Muscle layer of duodenum (tissue), 2 donors: ENCODE results near the gene RAI14.

Experiments used
- H3K27ac ChIP-seq: one replicate; pipeline ENCODE4 v1.7.0; 2013; ENCODE audit warnings: mild to moderate bottlenecking, low read length
- H3K27me3 ChIP-seq: one replicate; pipeline ENCODE4 v1.7.0; 2013; ENCODE audit warnings: low read depth, mild to moderate bottlenecking, control low read depth, low read length
- H3K36me3 ChIP-seq, 2 donors: one replicate each; pipeline ENCODE4 v1.7.0; 2013; ENCODE audit warnings: low read length in 2 of 2, control low read depth in 1 of 2, mild to moderate bottlenecking in 1 of 2; ENCODE audit not compliant: insufficient read depth in 2 of 2, control insufficient read depth in 1 of 2
- H3K4me1 ChIP-seq, 2 donors: one replicate each; pipeline ENCODE4 v1.7.0; 2013; ENCODE audit warnings: low read length in 2 of 2, mild to moderate bottlenecking in 2 of 2, control low read depth in 1 of 2, moderate library complexity in 1 of 2; ENCODE audit not compliant: insufficient read depth in 2 of 2, control insufficient read depth in 1 of 2
- H3K4me3 ChIP-seq, 2 donors: one replicate each; pipeline ENCODE4 v1.7.0; 2013; ENCODE audit warnings: low read length in 2 of 2, low read depth in 1 of 2, mild to moderate bottlenecking in 1 of 2
- H3K9me3 ChIP-seq, 2 donors: one replicate each; pipeline ENCODE4 v1.7.0; 2013; ENCODE audit warnings: low read length in 2 of 2, control low read depth in 1 of 2, mild to moderate bottlenecking in 1 of 2; ENCODE audit not compliant: control insufficient read depth in 1 of 2
- donor health status: healthy.

Gene RAI14

DNA sequence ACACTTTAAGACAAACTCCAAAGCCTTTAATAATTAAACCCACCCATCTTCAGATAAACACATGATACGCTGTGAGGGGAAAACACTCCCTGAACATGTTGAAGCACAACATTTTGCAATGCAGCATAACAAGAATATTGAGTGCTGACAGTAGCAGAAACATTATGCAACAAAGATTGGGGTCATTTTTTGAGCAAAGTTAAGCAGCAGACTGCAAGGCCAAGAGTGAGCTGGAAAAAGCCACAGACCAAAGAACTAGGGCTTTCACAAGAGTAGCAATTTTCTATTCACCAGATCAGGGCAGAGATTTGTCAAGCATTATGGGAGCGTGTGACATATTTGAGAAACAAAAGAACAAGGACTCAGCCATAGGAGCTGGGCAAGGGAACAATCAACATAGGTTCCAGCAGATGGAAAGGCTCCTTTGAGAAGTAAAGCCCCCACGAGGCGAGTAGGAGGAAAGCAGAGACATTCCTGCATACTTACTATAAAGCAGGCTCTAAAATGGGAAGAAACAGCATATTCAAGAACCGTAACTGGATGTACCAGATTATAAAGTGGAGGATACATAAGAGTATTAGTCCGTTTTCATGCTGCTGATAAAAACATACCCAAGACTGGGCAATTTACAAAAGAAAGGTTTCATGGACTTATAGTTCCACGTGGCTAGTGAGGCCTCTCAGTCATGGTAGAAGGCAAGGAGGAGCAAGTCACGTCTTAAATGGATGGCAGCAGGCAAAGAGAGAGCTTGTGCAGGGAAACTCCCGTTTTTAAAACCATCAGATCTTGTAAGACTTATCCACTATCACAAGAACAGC lies 178.1 kb downstream of the RAI14 start:
- Histone ChIP-seq H3K27ac (no peak overlapping the region), H3K36me3 (peaks cover 0 to 15% of the 10 kb centered on the region in 2 donors), H3K4me1 (no peaks in the 10 kb centered on the region), H3K9me3 (no peaks in the 10 kb centered on the region), H3K4me3 (no peak overlapping the region), H3K27me3 (no peaks in the 10 kb centered on the region)

GRCh38 chr5:34834794-34835089 lies 178.6 kb downstream of the RAI14 start:
- H3K4me3 ChIP-seq, result no peak overlapping the region
- no peak overlapping the region for H3K27ac ChIP-seq
- no peaks in the 10 kb centered on the region for H3K27me3 ChIP-seq
- H3K4me1 ChIP-seq, result no peaks in the 10 kb centered on the region
- peaks cover 0 to 12% of the 10 kb centered on the region in 2 donors for H3K36me3 ChIP-seq
- no peaks in the 10 kb centered on the region for H3K9me3 ChIP-seq

DNA sequence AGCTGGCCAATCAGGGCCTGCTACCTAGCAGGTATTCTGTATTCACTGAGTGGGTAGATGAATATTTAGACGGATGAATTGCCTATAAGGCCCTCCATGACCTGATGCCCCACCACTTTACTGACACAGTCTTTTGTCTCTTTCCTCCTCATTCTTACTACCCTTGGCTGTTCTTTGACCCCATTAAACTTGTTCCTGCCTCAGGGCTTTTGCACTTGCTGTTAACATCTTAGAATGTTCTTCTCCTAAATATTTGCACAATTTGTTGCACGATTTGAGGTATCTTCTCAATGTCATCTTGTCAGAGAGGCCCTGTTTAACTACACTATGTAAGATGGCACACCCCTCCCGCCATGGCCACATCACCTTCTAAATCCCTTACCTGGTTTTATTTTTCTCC lies 179.5 kb downstream of the RAI14 start:
- Histone ChIP-seq H3K27ac (no peak overlapping the region), H3K9me3 (no peaks in the 10 kb centered on the region), H3K36me3 (peaks cover 0 to 2% of the 10 kb centered on the region in 2 donors), H3K4me3 (no peak overlapping the region), H3K4me1 (no peaks in the 10 kb centered on the region), H3K27me3 (no peaks in the 10 kb centered on the region)

DNA sequence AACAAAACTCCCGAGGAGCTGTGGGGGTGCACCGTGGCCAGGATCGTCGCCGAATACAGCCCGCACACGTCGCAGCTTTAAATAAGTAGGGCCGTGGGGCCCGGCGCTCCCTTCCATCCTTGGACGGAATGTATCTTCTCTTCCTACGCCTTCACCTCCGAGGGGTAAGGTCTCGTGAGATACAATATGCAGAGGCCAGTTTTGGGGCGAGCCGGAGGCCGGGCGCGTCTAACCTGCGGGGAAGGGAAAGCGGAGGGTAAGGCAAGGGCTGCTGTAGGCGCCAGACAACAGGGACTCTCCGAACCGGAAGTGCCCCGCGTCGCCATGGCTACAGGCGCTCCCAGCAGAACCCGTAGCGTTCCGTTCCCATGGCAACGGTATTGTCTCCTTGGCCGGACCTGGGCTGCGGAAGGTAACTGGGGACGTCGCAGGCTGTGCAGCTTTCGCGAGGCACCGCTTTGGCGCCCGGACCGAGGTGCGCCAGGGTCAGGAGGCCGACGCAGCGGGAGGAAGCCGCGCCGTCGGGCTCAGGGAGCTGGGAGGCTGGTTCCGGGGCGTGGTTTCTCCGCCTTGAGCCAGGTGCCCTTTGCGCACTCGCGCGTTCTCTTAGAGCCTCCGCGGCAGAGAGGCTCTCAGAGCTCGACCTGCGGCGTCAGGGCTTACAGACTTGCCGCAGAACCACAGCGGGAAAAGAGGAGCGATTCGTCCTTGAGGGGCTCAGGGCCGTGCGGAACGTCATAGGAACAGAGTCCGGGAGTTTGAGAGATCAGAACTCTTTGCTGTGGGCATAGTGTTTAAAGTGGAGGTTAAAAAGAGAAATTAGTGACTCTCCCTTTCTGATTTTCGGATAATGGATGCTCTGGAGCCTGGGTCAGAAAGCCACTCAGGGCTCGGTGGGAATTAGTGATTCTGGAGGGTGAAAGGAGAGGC lies 182.9 kb downstream of the RAI14 start, which contains the start of gene TTC23L:
TSS of gene TTC23L (plus strand) at position 380 of the 930 bp plus-strand sequence. CDS start 1,508 bp downstream, outside the sequence.
- Histone ChIP-seq H3K9me3 (no peaks in the 10 kb centered on the region), H3K4me3 (peak within 1 kb of the TSS; percentile 67 to 98), H3K27me3 (no peaks in the 10 kb centered on the region), H3K36me3 (no peaks in the 10 kb centered on the region), H3K27ac (peak within 1 kb of the TSS; percentile 3), H3K4me1 (no peaks in the 10 kb centered on the region)

DNA sequence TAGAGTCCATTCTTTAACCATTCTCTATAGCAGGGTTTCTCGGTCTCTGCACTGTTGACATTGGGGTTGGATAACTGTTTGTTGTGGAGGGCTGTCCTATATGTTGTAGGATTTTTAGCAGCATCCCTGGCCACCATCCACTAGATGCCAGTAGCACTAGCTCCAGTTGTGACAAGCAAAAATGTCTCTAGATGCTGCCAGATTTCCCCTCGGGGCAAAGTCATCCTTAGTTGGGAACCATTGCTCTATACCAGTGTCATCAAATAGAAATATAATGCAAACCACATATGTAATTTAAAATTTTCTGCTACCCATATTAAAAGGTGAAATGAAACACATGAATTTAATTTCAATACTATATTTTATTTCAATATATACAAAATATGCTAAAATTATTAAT lies 185.7 kb downstream of the RAI14 start:
- Histone ChIP-seq H3K4me1 (no peaks in the 10 kb centered on the region), H3K9me3 (no peaks in the 10 kb centered on the region)

DNA sequence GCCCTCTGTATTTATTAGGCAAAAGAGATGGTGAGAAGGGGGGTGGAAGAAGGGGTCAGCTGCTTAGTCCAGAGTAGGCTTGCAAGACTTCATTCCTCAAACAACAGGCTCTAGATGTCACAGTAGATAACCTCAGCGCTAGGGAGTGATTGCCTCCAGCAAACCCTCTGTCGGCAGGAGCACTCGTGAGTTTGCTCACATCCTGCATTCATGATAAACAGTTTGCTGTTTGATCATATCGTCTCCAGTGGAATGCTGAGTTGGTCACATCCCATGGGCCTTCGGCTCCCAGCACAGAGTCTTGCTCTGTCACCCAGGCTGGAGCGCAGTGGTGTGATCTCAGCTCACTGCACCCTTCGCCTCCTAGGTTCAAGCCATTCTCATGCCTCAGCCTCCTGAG lies 186.4 kb downstream of the RAI14 start:
- Histone ChIP-seq H3K36me3 (no peaks in the 10 kb centered on the region), H3K4me1 (no peaks in the 10 kb centered on the region), H3K9me3 (no peaks in the 10 kb centered on the region), H3K4me3 (no peak overlapping the region), H3K27me3 (no peaks in the 10 kb centered on the region), H3K27ac (no peak overlapping the region)

More for the DNA sequence above, 185.7 kb downstream of the RAI14 start:
- no peaks in the 10 kb centered on the region for H3K36me3 ChIP-seq
- no peak overlapping the region for H3K4me3 ChIP-seq
- H3K27ac ChIP-seq, result no peak overlapping the region
- no peaks in the 10 kb centered on the region for H3K27me3 ChIP-seq

- H3K4me1 ChIP-seq, result no peaks in the 10 kb centered on the region
- H3K4me3 ChIP-seq, result no peak overlapping the region
- no peaks in the 10 kb centered on the region for H3K27me3 ChIP-seq
- no peak overlapping the region for H3K27ac ChIP-seq
- H3K36me3 ChIP-seq, result no peaks in the 10 kb centered on the region
- no peaks in the 10 kb centered on the region for H3K9me3 ChIP-seq
These were observed 187.4 kb downstream of the RAI14 start for GRCh38 chr5:34843497-34843896.

DNA sequence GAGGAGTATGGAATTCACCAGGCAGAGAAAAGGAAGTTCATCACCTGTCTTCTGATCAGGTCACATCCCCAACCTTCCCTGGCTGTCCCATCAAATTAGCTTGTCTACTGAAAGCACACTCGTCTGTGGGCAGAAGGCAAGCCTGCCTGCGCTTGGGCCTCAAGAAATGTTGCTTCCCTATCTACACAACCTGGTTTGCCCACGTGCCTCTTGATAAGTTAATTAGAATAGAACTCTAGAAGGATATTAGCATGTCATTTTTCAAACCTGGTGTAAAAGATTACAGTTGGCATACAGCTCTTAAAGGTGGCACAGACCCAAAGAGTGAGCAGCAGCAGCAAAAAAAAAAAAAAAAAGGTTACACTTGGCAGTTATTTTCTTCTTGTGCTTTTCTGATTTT lies 188.0 kb downstream of the RAI14 start:
- H3K27me3 ChIP-seq, result no peaks in the 10 kb centered on the region

GRCh38 chr5:34844999-34845398 lies 188.9 kb downstream of the RAI14 start:
- no peaks in the 10 kb centered on the region for H3K36me3 ChIP-seq
- H3K4me3 ChIP-seq, result no peak overlapping the region
- H3K27me3 ChIP-seq, result no peaks in the 10 kb centered on the region
- H3K9me3 ChIP-seq, result no peaks in the 10 kb centered on the region
- no peak overlapping the region for H3K27ac ChIP-seq
- H3K4me1 ChIP-seq, result no peaks in the 10 kb centered on the region

More for the DNA sequence above, 188.0 kb downstream of the RAI14 start:
- Histone ChIP-seq H3K4me3 (no peak overlapping the region), H3K27ac (no peak overlapping the region), H3K36me3 (no peaks in the 10 kb centered on the region), H3K4me1 (no peaks in the 10 kb centered on the region), H3K9me3 (no peaks in the 10 kb centered on the region)

GRCh38 chr5:34847056-34847455 lies 190.9 kb downstream of the RAI14 start:
- Histone ChIP-seq H3K27me3 (no peaks in the 10 kb centered on the region), H3K27ac (no peak overlapping the region), H3K36me3 (no peaks in the 10 kb centered on the region)

DNA sequence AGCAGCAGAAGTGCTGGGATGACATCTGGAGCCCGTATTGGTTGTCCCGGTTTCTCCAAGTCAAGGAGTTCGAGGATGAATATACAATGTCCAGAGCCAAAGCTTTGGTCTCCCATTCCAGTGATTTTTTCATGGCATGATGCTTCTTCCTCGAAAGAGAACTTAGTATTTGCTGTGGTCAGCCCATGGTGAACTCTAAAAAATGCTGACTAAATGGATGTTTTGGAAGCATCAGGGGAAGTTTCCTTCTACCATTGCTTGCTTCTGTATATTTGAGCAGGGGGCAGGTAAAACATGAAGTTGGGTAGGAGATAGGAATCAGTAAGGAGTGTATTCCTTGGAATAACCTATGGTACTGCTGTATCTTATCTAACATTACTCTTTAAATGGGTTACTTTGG lies 191.4 kb downstream of the RAI14 start:
- Histone ChIP-seq H3K27ac (no peak overlapping the region), H3K27me3 (no peaks in the 10 kb centered on the region), H3K9me3 (no peaks in the 10 kb centered on the region), H3K4me3 (no peak overlapping the region), H3K36me3 (no peaks in the 10 kb centered on the region), H3K4me1 (no peaks in the 10 kb centered on the region)

More at GRCh38 chr5:34847056-34847455, 190.9 kb downstream of the RAI14 start:
- no peaks in the 10 kb centered on the region for H3K9me3 ChIP-seq
- no peak overlapping the region for H3K4me3 ChIP-seq
- H3K4me1 ChIP-seq, result no peaks in the 10 kb centered on the region
